ENCODE measurements around the gene SLC11A2. TPM values are rescaled to one million over a fixed set of nuclear protein-coding genes. Genes with fewer than 3 reads are reported as not detected.
A peak's percentile ranks its signal among the peaks of the same experiment; 100 is the strongest.

SLC11A2 gene
- total and polyA plus RNA-seq, 3 experiments from 2014 or later: 14.0 to 36.9 (median 35.2) TPM

GRCh38 chr12:51004504-51004903 lies 21.7 kb downstream of the SLC11A2 start:
- H3K9me3 ChIP-seq (ENCODE audit: low read length): no peaks in the 10 kb centered on the region
- peaks cover 8 to 10% (median 8%) of the 10 kb centered on the region in 3 donors for H3K4me1 Mint-ChIP-seq
- no peaks in the 10 kb centered on the region for H3K27me3 Mint-ChIP-seq
- H3K27me3 ChIP-seq (ENCODE audit: insufficient read depth, low read length, poor library complexity, severe bottlenecking): no peaks in the 10 kb centered on the region
- H3K36me3 ChIP-seq (ENCODE audit: insufficient read depth, low read length): peaks cover 21% of the 10 kb centered on the region
- ChIA-PET CTCF (no interaction called here), POLR2A (no interaction called here)
- H3K36me3 Mint-ChIP-seq: peaks cover 8 to 67% (median 21%) of the 10 kb centered on the region in 3 donors
- peaks cover 12% of the 10 kb centered on the region for H3K4me1 ChIP-seq (ENCODE audit: insufficient read depth, low read length)
- H3K9me3 Mint-ChIP-seq: no peaks in the 10 kb centered on the region
- H3K4me3 Mint-ChIP-seq: no peak overlapping the region
- DNase-seq: no peak
- H3K27ac ChIP-seq (ENCODE audit: low read depth, low read length): no peak overlapping the region
- H3K4me3 ChIP-seq (ENCODE audit: low read length): no peak overlapping the region
- no peak overlapping the region for H3K27ac Mint-ChIP-seq

DNA sequence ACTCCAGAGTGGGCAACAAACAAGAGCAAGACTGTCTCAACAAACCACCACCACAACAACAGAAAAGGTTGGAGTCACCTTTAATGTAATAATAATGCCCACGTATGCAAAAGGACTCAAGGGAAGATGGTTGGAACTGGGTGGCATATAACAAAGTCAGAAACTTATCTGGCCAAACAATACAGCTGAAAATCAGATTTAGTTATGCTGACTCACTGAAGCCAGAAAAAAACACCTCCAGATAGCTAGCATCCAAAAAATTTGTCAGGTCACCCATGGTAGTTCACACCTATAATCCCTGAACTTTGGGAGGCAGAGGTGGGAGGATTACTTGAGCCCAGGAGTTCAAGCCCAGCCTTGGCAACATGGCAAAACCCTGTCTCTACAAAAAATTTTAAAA lies 24.4 kb downstream of the SLC11A2 start:
- DNase-seq: no peak
- no peak overlapping the region for H3K27ac ChIP-seq (ENCODE audit: low read depth, low read length)
- Mint-ChIP-seq H3K27me3 (no peaks in the 10 kb centered on the region), H3K27ac (peak overlapping the region in 1 of 8 donors; percentile 88), H3K4me1 (no peaks in the 10 kb centered on the region), H3K36me3 (peaks cover 6 to 66% (median 24%) of the 10 kb centered on the region in 3 donors), H3K9me3 (no peaks in the 10 kb centered on the region), H3K4me3 (no peak overlapping the region)
- CTCF ChIA-PET: no interaction called here
- no peak overlapping the region for H3K4me3 ChIP-seq (ENCODE audit: low read length)
- H3K36me3 ChIP-seq (ENCODE audit: insufficient read depth, low read length): peaks cover 25% of the 10 kb centered on the region
- H3K4me1 ChIP-seq (ENCODE audit: insufficient read depth, low read length): no peaks in the 10 kb centered on the region
- no peaks in the 10 kb centered on the region for H3K9me3 ChIP-seq (ENCODE audit: low read length)
- H3K27me3 ChIP-seq (ENCODE audit: insufficient read depth, low read length, poor library complexity, severe bottlenecking): no peaks in the 10 kb centered on the region
- POLR2A ChIA-PET: no interaction called here

GRCh38 chr12:51000245-51000644 lies 25.9 kb downstream of the SLC11A2 start:
- ChIA-PET CTCF (no interaction called here), POLR2A (no interaction called here)
- no peaks in the 10 kb centered on the region for H3K27me3 ChIP-seq (ENCODE audit: insufficient read depth, low read length, poor library complexity, severe bottlenecking)
- H3K4me1 Mint-ChIP-seq: no peaks in the 10 kb centered on the region
- H3K27me3 Mint-ChIP-seq: no peaks in the 10 kb centered on the region
- no peak overlapping the region for H3K27ac ChIP-seq (ENCODE audit: low read depth, low read length)
- H3K36me3 Mint-ChIP-seq: peaks cover 9 to 67% (median 26%) of the 10 kb centered on the region in 3 donors
- no peak for DNase-seq
- H3K36me3 ChIP-seq (ENCODE audit: insufficient read depth, low read length): peaks cover 27% of the 10 kb centered on the region
- no peak overlapping the region for H3K4me3 ChIP-seq (ENCODE audit: low read length)
- H3K9me3 ChIP-seq (ENCODE audit: low read length): no peaks in the 10 kb centered on the region
- H3K27ac Mint-ChIP-seq: peak overlapping the region in 1 of 8 donors; percentile 24
- no peak overlapping the region for H3K4me3 Mint-ChIP-seq
- no peaks in the 10 kb centered on the region for H3K9me3 Mint-ChIP-seq
- H3K4me1 ChIP-seq (ENCODE audit: insufficient read depth, low read length): no peaks in the 10 kb centered on the region

GRCh38 chr12:50999093-50999492 lies 27.1 kb downstream of the SLC11A2 start:
- H3K27me3 Mint-ChIP-seq: no peaks in the 10 kb centered on the region
- no peak overlapping the region for H3K27ac Mint-ChIP-seq
- POLR2A ChIA-PET: no interaction called here

DNA sequence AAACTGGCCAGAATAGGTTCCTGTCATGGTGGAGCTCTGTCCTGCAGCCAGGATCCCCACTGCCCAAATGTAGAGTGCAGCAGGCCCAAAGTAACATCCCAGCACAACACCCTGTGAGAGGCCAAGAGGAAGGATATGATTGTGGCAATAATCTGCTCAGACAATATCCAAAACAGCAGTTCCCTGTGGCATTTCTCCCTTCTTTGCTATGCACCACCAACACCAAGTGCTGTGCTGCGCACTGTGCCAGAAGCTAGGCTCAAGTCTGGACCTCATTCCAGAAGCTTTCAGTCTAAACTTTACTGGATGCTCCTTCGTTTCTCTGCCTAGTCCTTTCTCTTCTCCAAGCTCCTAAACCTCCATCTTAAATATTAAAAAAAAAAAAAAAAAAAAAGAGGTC lies 33.4 kb downstream of the SLC11A2 start:
- ChIA-PET CTCF (interaction anchor here (1.7 kb wide), 1 partner anchor 33 kb away, joined by 3 read pairs; the partner anchor contains the start of gene SLC11A2), POLR2A (no interaction called here)
- DNase-seq: no peak
- Mint-ChIP-seq H3K36me3 (peaks cover 18 to 82% (median 34%) of the 10 kb centered on the region in 3 donors), H3K4me3 (no peak overlapping the region), H3K27ac (no peak overlapping the region), H3K9me3 (no peaks in the 10 kb centered on the region), H3K4me1 (no peaks in the 10 kb centered on the region), H3K27me3 (no peaks in the 10 kb centered on the region)
- Histone ChIP-seq H3K4me1 (ENCODE audit: insufficient read depth, low read length) (no peaks in the 10 kb centered on the region), H3K9me3 (ENCODE audit: low read length) (no peaks in the 10 kb centered on the region), H3K27ac (ENCODE audit: low read depth, low read length) (no peak overlapping the region), H3K27me3 (ENCODE audit: insufficient read depth, low read length, poor library complexity, severe bottlenecking) (no peaks in the 10 kb centered on the region), H3K36me3 (ENCODE audit: insufficient read depth, low read length) (peaks cover 44% of the 10 kb centered on the region), H3K4me3 (ENCODE audit: low read length) (no peak overlapping the region)

More at GRCh38 chr12:50999093-50999492, 27.1 kb downstream of the SLC11A2 start:
- Mint-ChIP-seq H3K9me3 (no peaks in the 10 kb centered on the region), H3K36me3 (peaks cover 11 to 66% (median 24%) of the 10 kb centered on the region in 3 donors), H3K4me3 (no peak overlapping the region), H3K4me1 (no peaks in the 10 kb centered on the region)
- no peak for DNase-seq
- H3K4me1 ChIP-seq (ENCODE audit: insufficient read depth, low read length): no peaks in the 10 kb centered on the region
- no peak overlapping the region for H3K4me3 ChIP-seq (ENCODE audit: low read length)
- no peaks in the 10 kb centered on the region for H3K27me3 ChIP-seq (ENCODE audit: insufficient read depth, low read length, poor library complexity, severe bottlenecking)
- CTCF ChIA-PET: no interaction called here
- H3K27ac ChIP-seq (ENCODE audit: low read depth, low read length): no peak overlapping the region
- H3K9me3 ChIP-seq (ENCODE audit: low read length): no peaks in the 10 kb centered on the region
- H3K36me3 ChIP-seq (ENCODE audit: insufficient read depth, low read length): peaks cover 21% of the 10 kb centered on the region

GRCh38 chr12:50991291-50991690 lies 34.9 kb downstream of the SLC11A2 start:
- POLR2A ChIA-PET: no interaction called here
- Histone ChIP-seq H3K4me3 (ENCODE audit: low read length) (no peak overlapping the region), H3K9me3 (ENCODE audit: low read length) (no peaks in the 10 kb centered on the region), H3K27me3 (ENCODE audit: insufficient read depth, low read length, poor library complexity, severe bottlenecking) (no peaks in the 10 kb centered on the region), H3K27ac (ENCODE audit: low read depth, low read length) (no peak overlapping the region), H3K4me1 (ENCODE audit: insufficient read depth, low read length) (no peaks in the 10 kb centered on the region), H3K36me3 (ENCODE audit: insufficient read depth, low read length) (peaks cover 39% of the 10 kb centered on the region)
- Mint-ChIP-seq H3K27me3 (no peaks in the 10 kb centered on the region), H3K4me1 (peaks cover 0 to 9% (median 3%) of the 10 kb centered on the region in 3 donors), H3K9me3 (no peaks in the 10 kb centered on the region), H3K27ac (peak overlapping the region in 3 of 8 donors; percentile 4 to 29 (median 5)), H3K36me3 (peaks cover 18 to 87% (median 34%) of the 10 kb centered on the region in 3 donors), H3K4me3 (no peak overlapping the region)
- CTCF ChIA-PET: interaction anchor here (1.7 kb wide), 1 partner anchor 35 kb away, joined by 3 read pairs; the partner anchor contains the start of gene SLC11A2
- DNase-seq: no peak

- Histone ChIP-seq H3K36me3 (ENCODE audit: insufficient read depth, low read length) (peaks cover 36% of the 10 kb centered on the region), H3K27me3 (ENCODE audit: insufficient read depth, low read length, poor library complexity, severe bottlenecking) (no peaks in the 10 kb centered on the region), H3K4me1 (ENCODE audit: insufficient read depth, low read length) (no peaks in the 10 kb centered on the region), H3K9me3 (ENCODE audit: low read length) (no peaks in the 10 kb centered on the region), H3K27ac (ENCODE audit: low read depth, low read length) (no peak overlapping the region), H3K4me3 (ENCODE audit: low read length) (no peak overlapping the region)
- Mint-ChIP-seq H3K27ac (peak overlapping the region in 4 of 8 donors; percentile 17 to 82 (median 26)), H3K4me3 (no peak overlapping the region), H3K9me3 (no peaks in the 10 kb centered on the region), H3K27me3 (no peaks in the 10 kb centered on the region), H3K4me1 (peaks cover 0 to 9% (median 3%) of the 10 kb centered on the region in 3 donors), H3K36me3 (peaks cover 17 to 83% (median 34%) of the 10 kb centered on the region in 3 donors)
- DNase-seq: no peak
- POLR2A ChIA-PET: no interaction called here
- CTCF ChIA-PET: interaction anchor here (1.3 kb wide), 1 partner anchor 226 kb away, joined by 3 read pairs; no protein-coding TSS in a partner anchor
These were observed 35.4 kb downstream of the SLC11A2 start for GRCh38 chr12:50990791-50991190.

DNA sequence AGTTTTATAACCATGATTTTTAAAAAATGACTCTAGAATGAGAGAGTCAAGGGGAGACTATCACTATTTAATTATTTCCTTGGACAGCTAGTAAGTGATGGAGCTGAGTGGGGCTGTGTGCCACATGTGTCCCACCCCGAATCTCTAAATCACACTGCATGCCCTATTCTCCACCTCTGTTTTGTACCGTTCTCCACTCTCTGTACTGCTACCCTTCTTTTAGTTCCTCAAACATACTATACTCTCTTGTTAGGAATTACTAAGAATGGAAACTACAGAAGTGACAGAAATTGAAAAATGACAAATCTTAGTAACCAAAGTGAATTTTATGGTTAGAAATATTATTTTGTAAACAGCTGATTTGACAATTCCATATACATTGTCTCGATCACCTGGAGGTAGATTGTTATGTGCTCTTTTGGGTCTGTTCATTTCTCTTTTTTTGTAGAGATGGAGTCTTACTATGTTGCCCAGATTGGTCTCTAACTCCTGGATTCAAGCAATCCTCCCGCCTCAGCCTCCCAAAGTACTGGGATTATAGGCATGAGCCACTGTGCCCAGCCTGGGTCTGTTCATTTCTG lies 35.9 kb downstream of the SLC11A2 start:
- peaks cover 14 to 78% (median 32%) of the 10 kb centered on the region in 3 donors for H3K36me3 Mint-ChIP-seq
- ChIA-PET CTCF (interaction anchor here (0.9 to 1.3 kb wide), 2 partner anchors 165 to 225 kb away, joined by 3 read pairs; no protein-coding TSS in a partner anchor), POLR2A (no interaction called here)
- H3K27ac Mint-ChIP-seq: peak overlapping the region in 4 of 8 donors; percentile 4 to 82 (median 34)
- Histone ChIP-seq H3K4me1 (ENCODE audit: insufficient read depth, low read length) (no peaks in the 10 kb centered on the region), H3K27me3 (ENCODE audit: insufficient read depth, low read length, poor library complexity, severe bottlenecking) (no peaks in the 10 kb centered on the region), H3K9me3 (ENCODE audit: low read length) (no peaks in the 10 kb centered on the region), H3K27ac (ENCODE audit: low read depth, low read length) (no peak overlapping the region), H3K4me3 (ENCODE audit: low read length) (no peak overlapping the region), H3K36me3 (ENCODE audit: insufficient read depth, low read length) (peaks cover 30% of the 10 kb centered on the region)
- no peak for DNase-seq
- no peaks in the 10 kb centered on the region for H3K9me3 Mint-ChIP-seq
- H3K4me3 Mint-ChIP-seq: no peak overlapping the region
- peaks cover 0 to 9% (median 3%) of the 10 kb centered on the region in 3 donors for H3K4me1 Mint-ChIP-seq
- H3K27me3 Mint-ChIP-seq: no peaks in the 10 kb centered on the region
